GM12875 (cell line): Measurements from ENCODE around the gene CYP21A2.
"Not testable (repeated sequence)": the region's sequence is repeated elsewhere in the genome, so short reads cannot be mapped to it uniquely, and the experiment has no call there.

Experiments
- H3K4me3 ChIP-seq: one replicate; pipeline ENCODE4 v1.5.1; 2011; ENCODE audit warnings: low read depth, low read length, control low read depth
- CTCF ChIP-seq: IDR thresholded peaks from 2 replicates; pipeline ENCODE4 v1.5.1; 2011; ENCODE audit warnings: low read depth, mild to moderate bottlenecking, control low read depth, inconsistent platforms, low read length, moderate library complexity, borderline replicate concordance; ENCODE audit not compliant: insufficient read depth

Gene CYP21A2

GRCh38 chr6:32046450-32047083 lies 8.4 kb downstream of the CYP21A2 start:
- TF ChIP-seq CTCF = no peak
- no peak overlapping the region for H3K4me3 ChIP-seq

- TF ChIP-seq CTCF = no peak
- no peak overlapping the region for H3K4me3 ChIP-seq
Measured at GRCh38 chr6:32047084-32047478, 8.9 kb downstream of the CYP21A2 start.

- no peak for TF ChIP-seq CTCF
Measured at GRCh38 chr6:32047539-32047854, 9.3 kb downstream of the CYP21A2 start.

GRCh38 chr6:32047855-32048766 lies 9.9 kb downstream of the CYP21A2 start:
- peak; percentile 87 for TF ChIP-seq CTCF
- H3K4me3 ChIP-seq = no peak overlapping the region

More at GRCh38 chr6:32047539-32047854, 9.3 kb downstream of the CYP21A2 start:
- H3K4me3 ChIP-seq = no peak overlapping the region

GRCh38 chr6:32049149-32049548 lies 10.9 kb downstream of the CYP21A2 start:
- H3K4me3 ChIP-seq = not testable (repeated sequence)

GRCh38 chr6:32049736-32050135 lies 11.5 kb downstream of the CYP21A2 start:
- H3K4me3 ChIP-seq = not testable (repeated sequence)

- TF ChIP-seq CTCF = no peak
- H3K4me3 ChIP-seq = no peak overlapping the region
Measured at GRCh38 chr6:32050562-32050961, 12.3 kb downstream of the CYP21A2 start.

- H3K4me3 ChIP-seq = not testable (repeated sequence)
Measured at GRCh38 chr6:32052626-32053025, 14.4 kb downstream of the CYP21A2 start.

GRCh38 chr6:32053314-32053713 lies 15.1 kb downstream of the CYP21A2 start:
- not testable (repeated sequence) for H3K4me3 ChIP-seq

GRCh38 chr6:32055756-32056155 lies 17.5 kb downstream of the CYP21A2 start:
- not testable (repeated sequence) for H3K4me3 ChIP-seq
